NCI-H2107 (cell line): ENCODE measurements around the gene TMEM72.
"Not testable (repeated sequence)": the region's sequence is repeated elsewhere in the genome, so short reads cannot be mapped to it uniquely, and the experiment has no call there.

ENCODE experiments used
- DNase-seq: peaks from one replicate; lab custom pipeline; 2025; lab: John Stamatoyannopoulos, UW

The TMEM72 gene

DNA sequence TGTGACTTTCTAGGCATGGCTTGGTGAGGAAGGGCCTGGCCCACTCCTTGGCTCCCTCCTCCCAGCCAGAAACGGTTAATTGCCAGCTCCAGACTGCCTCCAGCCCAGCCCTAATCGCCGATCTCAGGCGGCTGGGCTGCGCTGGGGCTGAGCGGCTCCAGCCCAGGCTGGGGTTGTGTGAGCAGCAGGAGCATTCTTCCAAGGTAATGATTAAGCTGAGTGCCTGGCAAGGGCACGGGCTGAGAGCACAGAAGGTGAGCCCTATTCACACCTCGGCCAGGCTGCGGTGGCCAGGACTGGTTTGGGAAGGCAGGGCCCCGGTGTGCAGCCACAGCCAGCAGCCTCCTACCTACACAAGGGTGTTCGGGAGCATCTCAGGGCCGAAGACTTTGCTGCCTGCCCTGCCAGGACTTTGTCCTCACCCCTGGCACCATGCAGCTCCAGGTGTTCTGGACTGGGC is at the start of gene TMEM72:
Gene TMEM72 (plus strand): TSS at position 257 of the 460 bp plus-strand sequence. CDS start 176 bp downstream, at position 433.
- peak; percentile 17 for DNase-seq

DNA sequence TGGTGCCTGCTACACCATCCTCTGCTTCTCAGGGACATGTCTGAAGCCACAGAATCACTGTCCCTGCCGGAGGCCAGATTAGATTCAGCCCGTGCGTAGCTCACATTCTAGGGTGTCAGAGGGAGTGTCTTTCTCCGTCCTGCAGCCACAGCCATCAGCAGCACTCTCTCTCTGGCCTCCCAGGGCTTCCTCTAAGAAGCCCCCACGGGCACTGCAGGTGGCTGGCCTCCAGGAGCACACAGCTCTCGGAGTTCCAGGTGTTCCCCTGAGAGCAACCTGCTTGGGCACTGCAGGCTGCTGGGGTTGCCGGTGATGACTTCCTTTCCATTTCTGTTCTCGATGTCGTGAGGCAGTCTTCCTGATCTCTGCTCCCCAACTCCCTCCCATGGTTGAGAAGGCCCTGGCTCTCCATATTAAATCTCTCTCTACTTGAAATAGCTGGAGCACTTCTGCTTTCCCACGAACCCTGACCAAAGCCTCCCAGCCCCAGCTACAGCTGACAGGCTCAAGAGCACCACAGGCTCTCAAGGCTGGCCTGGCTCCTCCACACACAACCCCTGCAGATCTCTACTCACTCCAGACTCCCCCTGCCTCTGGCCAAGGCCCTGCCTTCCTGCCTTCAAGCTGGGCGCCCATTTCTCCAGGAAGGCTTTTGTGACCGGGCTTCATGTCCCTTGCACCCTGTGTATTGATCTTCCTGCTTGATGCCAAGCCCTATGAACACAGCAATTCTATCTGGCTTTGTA is 49.0 kb upstream of the TMEM72 start:
- no peak for DNase-seq

DNA sequence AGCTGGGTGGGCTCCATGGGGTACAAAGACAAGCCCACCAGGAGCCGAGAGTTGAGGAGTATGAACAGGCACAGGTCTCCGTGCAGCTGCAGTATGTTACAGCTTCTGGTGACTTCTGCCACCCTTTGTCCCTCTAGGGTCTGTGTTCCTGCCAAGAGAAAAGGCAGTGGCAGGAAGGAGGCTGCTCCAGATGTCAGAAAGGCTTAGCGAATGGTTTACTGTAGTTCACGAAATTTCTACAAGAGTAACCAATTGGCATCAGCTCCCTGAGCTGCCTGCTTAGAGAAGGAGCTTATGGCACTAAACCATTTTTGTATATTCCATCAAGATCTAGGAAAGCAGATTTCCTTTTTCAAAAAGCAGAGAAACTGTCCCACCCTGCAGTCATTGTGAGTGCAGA is 48.2 kb upstream of the TMEM72 start:
- DNase-seq = no peak

DNA sequence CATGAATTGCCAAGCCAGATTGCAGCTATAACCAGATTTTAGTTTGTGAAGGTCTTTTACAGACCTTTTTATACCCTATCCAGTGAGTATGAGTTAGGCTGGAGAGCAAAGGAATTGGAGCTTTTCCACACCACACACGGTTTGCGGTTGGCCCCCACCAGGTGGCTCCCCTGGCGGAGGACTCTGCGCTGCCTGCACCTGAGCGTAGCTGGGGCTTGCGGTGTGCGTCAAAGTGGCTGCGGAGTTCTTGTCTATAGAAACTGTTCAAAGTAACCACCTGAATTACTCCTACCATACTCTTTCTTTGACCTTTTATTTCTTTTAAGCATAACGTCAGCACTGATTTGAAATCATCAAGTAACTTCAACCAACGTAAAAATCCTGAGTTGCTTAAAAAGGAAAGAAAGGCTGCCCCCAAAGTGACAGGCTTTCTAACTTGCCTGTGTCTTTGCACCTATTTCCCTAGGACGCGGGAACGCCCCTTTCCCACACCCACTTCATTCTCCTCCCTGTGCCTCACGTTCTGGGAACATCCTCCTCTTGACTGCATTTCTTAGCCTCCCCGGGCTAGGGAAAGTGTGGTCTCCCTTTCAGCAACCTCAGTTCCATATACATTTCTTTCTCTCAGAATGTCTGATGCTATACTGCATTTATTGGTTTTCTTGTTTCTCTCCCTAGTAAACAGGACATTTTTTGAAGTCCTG is 47.6 kb upstream of the TMEM72 start:
- peak; percentile 48 for DNase-seq

DNA sequence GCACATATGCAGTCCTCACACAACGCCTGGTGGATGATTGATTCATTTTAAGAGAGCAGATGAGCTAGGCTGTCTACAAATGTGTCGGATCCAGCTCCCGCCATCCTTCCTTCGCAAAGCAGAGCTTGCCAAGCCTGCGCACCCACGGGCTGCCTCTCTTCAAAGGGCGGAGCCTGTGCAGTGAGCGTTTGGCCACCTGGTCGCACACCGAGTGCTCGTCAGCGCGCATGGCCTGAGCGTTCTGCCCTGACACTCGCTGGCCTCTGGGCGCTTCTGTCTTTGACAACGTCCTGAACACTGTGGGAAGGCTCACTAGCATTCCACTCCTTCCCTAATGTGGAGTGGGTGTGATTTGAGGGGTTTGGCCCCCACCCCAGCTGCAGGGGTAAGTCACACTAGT is 47.1 kb upstream of the TMEM72 start:
- no peak for DNase-seq

DNA sequence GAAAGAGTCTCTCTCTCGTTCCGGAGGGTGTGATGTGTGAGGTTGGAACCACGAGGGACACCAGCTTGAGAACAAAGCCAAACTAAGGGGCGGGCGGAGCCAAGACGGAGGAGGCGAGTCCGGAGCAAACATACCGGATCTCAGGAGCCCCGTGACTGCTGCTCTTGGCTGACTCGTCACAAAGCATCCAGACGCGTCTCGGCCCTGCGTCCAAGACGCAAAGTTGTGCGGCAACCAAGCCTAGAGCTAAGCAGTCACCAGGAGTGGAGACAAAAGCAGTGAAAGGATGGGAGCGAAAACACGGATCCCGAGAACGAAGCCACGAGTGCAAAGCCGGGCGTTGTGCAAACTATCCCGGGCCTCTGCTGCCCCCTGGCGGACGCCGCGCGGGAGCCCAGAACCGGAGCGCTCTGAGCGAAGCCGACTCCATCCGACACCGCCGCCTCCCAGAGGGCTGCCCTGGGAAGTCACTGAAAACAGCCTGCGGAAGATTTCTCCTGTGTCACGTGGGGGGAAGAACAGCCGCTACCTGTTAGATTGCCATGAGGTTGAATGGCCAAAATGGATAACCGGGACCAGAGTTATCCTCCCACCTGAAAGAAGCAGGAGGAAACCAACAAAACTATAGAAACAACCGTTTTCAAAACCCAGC is 46.4 kb upstream of the TMEM72 start:
- peak; percentile 46 for DNase-seq

DNA sequence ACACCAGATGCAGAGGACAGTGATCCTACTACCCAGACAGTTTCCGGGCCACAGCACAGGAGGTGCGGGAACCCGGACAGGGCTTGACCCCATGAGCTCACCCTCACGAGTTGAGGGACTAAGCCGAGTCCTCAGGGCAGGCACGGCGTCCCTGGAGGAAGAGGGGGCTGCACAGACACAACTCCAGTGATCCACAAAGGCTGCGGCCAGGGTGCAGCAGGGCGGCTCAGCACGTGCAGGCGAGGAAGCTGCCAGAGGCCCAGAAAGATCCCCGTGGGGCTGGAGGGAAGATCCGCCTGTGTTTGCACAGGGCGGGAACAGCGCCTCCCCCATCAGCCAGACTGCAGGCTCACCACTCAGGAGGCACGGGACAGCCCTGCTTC is 45.9 kb upstream of the TMEM72 start:
- no peak for DNase-seq

DNA sequence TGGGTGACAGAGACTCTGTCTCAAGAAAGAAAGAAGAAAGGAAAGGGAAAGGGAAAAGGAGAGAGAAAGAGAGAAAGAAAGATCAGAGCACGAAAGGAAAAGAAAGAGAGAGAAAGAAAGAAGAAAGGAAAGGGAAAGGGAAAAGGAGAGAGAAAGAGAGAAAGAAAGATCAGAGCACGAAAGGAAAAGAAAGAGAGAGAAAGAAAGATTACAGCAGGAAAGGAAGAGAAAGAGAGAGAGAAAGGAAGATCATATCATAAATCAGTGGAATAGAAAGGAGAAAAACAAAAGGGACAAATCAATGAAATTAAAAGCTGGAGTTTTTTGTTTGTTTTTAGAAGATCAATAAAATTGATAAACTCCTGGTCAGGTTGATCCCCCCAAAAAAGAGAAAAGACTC is 44.8 kb upstream of the TMEM72 start:
- not testable (repeated sequence) for DNase-seq

DNA sequence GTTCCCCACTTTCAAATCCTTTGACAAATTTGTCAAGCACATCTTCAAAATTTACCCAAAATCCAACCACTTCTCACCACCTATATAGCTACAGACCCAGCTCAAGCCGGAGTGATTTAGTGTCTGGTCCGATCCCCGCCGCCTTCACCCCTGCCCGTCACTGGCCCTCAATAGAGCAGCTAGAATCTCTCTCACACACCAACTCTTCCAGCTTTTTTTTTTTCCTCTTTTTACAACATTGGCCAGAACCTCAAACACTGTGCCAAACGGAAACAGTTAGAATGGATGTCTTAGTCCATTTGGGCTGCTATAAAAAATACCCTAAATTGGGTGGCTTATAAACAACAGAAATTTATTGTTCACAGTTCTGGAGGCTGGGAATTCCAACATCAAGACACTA is 41.1 kb upstream of the TMEM72 start:
- no peak for DNase-seq

DNA sequence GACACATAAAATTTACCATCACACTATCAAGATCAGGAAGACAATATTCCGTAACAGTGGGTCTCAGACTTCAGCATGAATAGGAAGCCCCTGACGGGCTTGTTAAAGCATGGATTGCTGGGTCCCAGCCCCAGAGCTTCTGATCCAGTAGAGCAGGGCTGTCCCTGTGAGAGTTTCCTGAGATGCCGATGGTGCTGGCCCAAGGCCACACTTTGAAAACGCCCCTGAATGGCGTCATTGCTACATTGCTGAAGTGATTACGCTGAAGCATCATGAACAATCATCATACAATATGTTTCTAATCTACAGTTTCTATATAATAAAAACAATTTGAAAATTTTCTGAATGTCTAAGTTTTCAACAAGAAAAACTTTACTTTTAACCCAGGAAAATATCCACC is 38.0 kb upstream of the TMEM72 start:
- no peak for DNase-seq

DNA sequence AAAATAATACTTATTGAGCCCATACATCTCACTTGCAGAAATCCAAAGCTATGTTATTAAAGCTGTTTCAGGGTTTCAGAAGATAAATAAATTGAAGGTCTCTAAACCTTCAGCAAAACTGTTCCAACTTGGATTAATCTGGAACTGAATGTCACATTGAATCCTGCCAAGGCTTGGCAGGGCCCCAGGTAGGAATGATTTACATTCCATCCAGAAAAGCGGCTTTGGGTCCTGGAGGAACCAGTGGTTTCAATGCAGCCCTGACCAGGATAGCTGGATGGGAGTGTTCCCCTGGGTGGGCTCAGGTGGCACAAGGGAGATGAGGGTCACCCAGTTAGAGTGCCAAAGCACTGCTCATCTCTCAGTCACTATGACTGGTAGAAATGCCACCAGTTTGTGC is 37.0 kb upstream of the TMEM72 start:
- DNase-seq = no peak

DNA sequence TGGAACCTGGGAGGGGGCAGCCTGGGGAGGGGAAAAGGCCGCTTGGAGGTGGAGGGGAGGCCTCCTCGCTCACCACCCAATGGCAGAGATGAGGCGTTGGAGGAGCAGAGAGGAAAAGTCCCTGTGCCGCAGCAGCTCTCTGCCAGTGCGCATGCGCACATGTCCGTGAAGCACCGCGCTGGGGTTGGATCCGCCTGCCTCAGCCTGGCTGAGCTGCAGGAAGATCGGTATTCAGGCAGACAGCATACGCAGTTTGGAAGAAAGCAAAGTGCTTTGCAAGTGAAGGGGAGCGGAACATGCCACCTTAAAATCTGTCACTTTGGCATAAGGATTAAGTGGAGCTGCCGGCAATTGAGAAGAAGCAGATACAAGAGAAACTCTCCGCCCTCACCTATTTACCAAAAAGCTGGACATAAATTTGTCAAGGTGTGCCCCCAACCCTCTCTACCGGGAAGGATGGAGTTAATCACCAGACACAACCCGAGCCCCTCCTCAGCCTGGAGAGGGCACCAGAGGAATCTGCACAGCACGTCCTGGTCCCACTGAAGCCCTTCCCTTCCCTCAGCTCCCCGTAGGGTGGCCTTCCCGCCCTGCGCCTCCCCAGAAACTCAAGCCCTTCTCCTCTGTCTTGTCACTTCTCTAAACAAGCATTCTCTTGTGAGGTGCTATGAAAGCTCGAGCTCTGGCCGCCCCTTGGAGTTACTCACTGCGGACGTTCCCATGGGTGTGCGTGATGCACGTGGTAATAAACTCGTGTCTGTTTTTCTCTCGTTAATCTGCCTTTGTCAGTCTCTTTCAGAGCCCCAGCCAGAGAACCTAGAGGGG is 32.2 kb upstream of the TMEM72 start:
- no peak for DNase-seq

DNA sequence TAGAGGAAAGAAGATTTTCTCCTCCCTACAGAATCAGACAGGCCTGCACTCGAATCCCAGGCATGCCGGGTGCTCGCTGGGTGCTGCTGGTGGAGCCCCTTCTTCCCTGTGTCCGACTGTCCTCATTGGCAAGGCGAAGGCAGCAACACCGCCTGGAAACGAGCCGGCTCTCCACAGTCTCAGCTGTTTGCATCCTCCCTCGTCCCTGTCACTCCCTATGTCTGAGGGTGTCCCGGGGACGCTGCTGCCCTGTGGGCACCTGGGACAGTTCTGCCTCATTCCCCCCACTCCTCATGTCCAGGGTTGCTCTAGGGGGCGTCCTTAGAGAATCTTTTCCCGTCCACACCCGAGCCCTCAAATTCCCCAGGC is 31.6 kb upstream of the TMEM72 start:
- DNase-seq = no peak

DNA sequence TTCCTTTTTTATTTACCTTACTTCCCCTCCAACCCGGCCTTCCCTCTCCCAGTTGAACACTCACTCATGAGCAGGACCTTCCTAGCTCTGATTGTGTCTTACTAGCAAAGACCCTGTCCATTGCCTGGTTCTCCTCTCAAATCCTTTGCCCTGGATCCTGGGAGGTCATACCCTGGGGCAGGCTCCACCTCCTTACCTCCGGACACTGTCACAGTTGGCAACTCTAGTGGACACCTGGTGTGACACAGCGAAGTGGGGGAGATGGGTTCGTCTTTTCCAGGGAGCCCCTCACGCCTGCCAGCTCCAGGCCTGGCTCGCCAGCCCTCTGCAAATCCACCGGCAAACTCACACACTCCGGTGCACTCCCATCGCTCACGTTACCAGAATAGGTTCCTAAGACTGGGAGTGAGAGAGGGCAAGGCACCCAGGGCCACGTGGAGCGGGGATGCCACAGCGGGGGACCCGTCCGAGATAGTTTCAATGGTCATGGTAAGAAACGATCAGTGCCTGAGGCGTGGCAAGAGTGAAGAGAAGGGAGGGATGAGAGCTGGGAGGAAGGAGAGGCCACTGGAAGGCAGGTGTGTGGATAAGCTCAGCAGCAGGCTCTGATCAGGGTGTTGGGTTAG is 30.9 kb upstream of the TMEM72 start:
- DNase-seq = no peak

DNA sequence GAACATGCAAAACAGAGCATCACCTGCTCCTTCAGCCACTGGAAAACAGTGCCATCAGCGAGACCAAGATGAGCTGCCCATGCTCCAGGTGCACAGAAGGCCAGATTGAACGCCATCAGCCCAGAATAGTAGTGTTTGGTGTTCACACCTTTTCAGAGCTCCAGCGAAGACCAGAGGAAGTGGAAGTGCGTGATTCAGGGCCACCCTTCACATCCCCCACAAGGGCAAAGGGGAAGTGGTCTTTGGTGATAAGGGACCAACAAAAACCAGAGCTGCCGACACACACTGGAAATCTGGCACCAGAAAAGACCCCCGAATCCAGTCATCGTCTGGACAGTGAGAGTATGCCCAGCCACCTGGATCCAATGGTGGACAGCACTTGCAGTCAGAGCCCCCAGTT is 29.5 kb upstream of the TMEM72 start:
- DNase-seq = no peak

DNA sequence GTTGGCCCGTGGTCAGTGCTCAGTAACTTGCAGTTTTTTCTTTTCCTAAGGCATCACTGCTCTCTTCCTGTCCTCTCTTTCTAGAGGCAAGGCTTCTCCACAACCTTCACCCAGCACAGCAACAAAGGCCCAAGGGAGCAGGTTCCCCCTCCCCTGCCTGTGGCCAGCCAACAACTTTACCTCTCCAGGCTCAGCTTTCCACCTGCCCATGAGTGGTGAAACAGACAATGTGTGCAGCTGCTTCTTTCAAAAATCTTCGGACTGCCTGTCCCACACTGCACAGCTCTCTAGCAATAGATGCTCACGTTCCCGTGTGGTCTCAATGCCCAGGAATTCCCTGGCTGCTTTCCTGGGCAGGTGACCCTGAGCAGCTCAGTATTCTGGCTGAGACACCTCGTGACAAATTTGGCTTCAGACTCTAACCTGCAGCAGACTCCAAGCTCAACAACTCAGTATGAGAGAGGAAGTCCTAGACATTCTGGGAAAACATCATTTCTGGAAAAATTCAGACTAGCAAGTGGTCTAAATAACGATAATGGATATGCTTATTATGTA is 28.9 kb upstream of the TMEM72 start:
- DNase-seq = peak; percentile 7

DNA sequence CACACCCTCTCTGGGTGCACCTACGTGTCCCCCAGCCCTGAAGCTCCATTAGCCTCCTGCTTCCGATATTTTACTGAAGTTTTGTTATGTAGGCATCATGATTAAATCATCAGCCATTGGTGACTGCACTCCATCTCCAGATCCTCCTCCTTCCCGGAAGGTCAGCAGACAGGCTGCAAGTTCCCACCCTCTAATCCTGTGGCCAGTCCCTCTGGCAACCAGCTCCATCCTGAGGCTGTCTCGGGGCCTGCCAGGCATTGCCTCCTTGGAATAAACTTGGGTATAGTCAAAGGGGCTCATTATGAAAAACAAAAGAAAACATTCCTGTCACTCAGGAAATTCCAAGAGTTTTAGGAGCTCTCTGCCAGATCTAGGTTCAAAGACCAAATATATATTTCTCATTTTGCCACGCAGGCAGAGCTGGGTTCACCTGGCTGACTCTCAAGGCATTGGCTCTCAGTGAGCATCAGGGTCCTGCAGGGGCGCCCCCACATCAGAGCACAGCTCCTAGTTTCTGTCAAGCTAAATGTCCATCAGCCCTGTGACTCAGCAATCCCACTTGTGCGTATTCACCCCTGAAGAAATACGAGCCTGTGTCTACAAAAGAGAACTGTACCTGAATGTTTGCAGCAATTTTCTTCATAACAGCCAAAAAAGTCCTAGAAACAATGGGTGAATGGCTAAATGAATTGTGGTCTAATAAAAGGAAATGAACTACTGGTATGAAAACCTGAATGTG is 27.4 kb upstream of the TMEM72 start:
- DNase-seq = no peak

DNA sequence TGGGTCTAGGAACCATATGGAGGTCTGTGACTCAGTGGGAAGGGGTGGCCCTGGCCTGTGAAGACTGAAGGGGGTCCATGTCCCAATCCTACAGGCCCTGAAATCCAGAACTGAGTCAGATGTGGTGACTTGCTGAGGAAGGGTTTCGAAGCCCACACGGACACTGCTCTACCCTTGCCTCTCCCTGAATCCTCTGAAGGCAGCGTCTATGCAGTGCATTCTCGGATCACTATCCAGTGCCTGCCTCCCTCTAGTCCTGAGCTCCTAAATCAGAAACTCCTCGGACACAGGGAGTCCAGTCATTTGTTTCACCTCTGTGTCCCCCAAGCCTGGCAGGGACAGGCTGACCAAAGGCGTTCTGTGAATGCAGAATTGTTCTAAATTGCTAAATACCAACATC is 25.4 kb upstream of the TMEM72 start:
- DNase-seq = no peak

DNA sequence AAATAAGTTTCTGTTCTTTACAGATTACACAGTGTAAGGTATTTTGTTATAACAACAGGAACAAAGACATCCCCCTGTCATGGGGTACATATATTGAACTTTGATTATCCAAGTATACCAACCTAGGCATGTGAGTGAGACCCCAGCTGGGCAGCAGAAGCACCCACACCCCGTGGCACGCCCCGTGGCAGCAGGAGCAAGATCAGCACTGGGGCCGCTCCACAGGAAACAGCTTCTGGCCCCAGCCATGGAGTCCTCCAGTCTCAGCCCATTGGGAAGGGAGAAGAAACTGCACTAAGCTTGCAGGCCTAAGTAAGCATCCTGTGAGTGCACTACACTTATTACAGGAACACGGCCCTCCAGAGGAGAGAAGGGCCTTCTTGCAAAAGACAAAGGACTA is 24.2 kb upstream of the TMEM72 start:
- DNase-seq = no peak

DNA sequence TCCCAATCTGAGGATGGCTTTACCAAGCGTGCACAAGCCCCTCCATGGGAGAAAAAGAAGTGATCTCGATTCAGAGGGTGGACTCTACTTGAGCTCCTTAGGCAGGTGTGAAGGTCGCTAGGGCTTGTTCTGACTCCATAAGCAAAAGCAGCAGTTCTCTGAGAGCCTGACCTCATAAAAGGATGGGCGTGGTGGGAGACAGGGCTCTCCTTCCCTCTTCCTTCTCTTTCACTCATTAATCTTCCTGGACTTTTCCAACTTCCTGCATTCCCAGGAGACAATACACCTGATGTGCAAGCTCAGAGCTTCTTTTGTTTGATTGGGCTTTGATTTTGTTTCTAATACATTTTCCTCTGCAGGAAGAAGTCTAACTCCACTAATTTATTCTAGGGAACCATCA is 22.3 kb upstream of the TMEM72 start:
- DNase-seq = no peak

DNA sequence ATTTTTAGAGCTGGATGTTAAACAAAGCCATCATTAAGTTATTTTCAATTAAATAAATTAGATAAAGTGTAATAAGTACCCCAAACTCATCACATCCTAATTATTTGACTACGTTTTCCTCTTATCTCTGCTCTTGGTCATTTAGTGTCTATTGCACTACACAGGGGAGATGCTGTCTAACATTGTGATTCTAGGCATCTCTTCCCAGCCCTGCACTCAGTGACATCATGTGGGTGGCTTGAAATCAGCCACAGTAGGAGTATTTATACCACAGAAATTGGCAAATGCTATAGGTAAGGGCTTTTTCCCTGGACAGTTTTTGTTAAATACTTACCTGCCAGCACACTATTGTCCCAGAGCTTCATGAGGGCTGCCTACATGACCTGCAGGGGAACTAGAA is 21.3 kb upstream of the TMEM72 start:
- DNase-seq = no peak
